ENCODE measurements around the gene SLC6A19. TPM values are rescaled to one million over a fixed set of nuclear protein-coding genes. Genes with fewer than 3 reads are reported as not detected.

Gene SLC6A19
- total RNA-seq, 2 experiments from 2014 or later, result not detected

- Mint-ChIP-seq H3K36me3 (ENCODE audit: low read depth) (no peaks in the 10 kb centered on the region), H3K9me3 (ENCODE audit: low read depth) (no peaks in the 10 kb centered on the region), H3K27me3 (no peaks in the 10 kb centered on the region), H3K4me1 (no peaks in the 10 kb centered on the region), H3K27ac (no peak overlapping the region), H3K4me3 (no peak overlapping the region)
- ChIA-PET POLR2A (no interaction called here), CTCF (no interaction called here)
- no peak for DNase-seq
- no peak for ATAC-seq
- intact Hi-C loops (cut with DNase I, micrococcal nuclease), result no loop called here
These were observed 817 bp downstream of the SLC6A19 start for GRCh38 chr5:1202026-1202797.

GRCh38 chr5:1202798-1203185 is 1.4 kb downstream of the SLC6A19 start:
- Mint-ChIP-seq H3K36me3 (ENCODE audit: low read depth) (no peaks in the 10 kb centered on the region), H3K27me3 (no peaks in the 10 kb centered on the region), H3K4me1 (no peaks in the 10 kb centered on the region), H3K27ac (no peak overlapping the region), H3K4me3 (no peak overlapping the region), H3K9me3 (ENCODE audit: low read depth) (no peaks in the 10 kb centered on the region)
- DNase-seq, result no peak
- ChIA-PET CTCF (no interaction called here), POLR2A (no interaction called here)
- intact Hi-C loops (cut with DNase I, micrococcal nuclease), result no loop called here
- no peak for ATAC-seq

- no peaks in the 10 kb centered on the region for H3K9me3 Mint-ChIP-seq (ENCODE audit: low read depth)
- H3K27me3 Mint-ChIP-seq, result no peaks in the 10 kb centered on the region
- DNase-seq, result no peak
- H3K27ac Mint-ChIP-seq, result no peak overlapping the region
- POLR2A ChIA-PET, result no interaction called here
- H3K36me3 Mint-ChIP-seq (ENCODE audit: low read depth), result no peaks in the 10 kb centered on the region
- ATAC-seq, result no peak
- no peak overlapping the region for H3K4me3 Mint-ChIP-seq
- H3K4me1 Mint-ChIP-seq, result no peaks in the 10 kb centered on the region
- CTCF ChIA-PET, result no interaction called here
- intact Hi-C loops (cut with DNase I, micrococcal nuclease), result no loop called here
These were observed 2.0 kb downstream of the SLC6A19 start for GRCh38 chr5:1203311-1203967.

- no peaks in the 10 kb centered on the region for H3K4me1 Mint-ChIP-seq
- DNase-seq (no peak), ATAC-seq (no peak)
- no peaks in the 10 kb centered on the region for H3K27me3 Mint-ChIP-seq
- H3K27ac Mint-ChIP-seq, result no peak overlapping the region
- CTCF ChIA-PET, result no interaction called here
- H3K9me3 Mint-ChIP-seq (ENCODE audit: low read depth), result no peaks in the 10 kb centered on the region
- POLR2A ChIA-PET, result no interaction called here
- no peak overlapping the region for H3K4me3 Mint-ChIP-seq
- H3K36me3 Mint-ChIP-seq (ENCODE audit: low read depth), result no peaks in the 10 kb centered on the region
- intact Hi-C loops (cut with DNase I, micrococcal nuclease), result no loop called here
These were observed 2.7 kb downstream of the SLC6A19 start for GRCh38 chr5:1203968-1204692.

GRCh38 chr5:1204693-1205242 is 3.4 kb downstream of the SLC6A19 start:
- Mint-ChIP-seq H3K27ac (no peak overlapping the region), H3K4me1 (no peaks in the 10 kb centered on the region), H3K36me3 (ENCODE audit: low read depth) (no peaks in the 10 kb centered on the region), H3K4me3 (no peak overlapping the region), H3K27me3 (no peaks in the 10 kb centered on the region), H3K9me3 (ENCODE audit: low read depth) (no peaks in the 10 kb centered on the region)
- POLR2A ChIA-PET, result no interaction called here
- no peak for DNase-seq
- intact Hi-C loops (cut with DNase I, micrococcal nuclease), result no loop called here
- CTCF ChIA-PET, result no interaction called here
- no peak for ATAC-seq

GRCh38 chr5:1205255-1206180 is 4.1 kb downstream of the SLC6A19 start:
- Mint-ChIP-seq H3K4me3 (no peak overlapping the region), H3K36me3 (ENCODE audit: low read depth) (no peaks in the 10 kb centered on the region), H3K27me3 (no peaks in the 10 kb centered on the region), H3K4me1 (no peaks in the 10 kb centered on the region), H3K9me3 (ENCODE audit: low read depth) (no peaks in the 10 kb centered on the region), H3K27ac (no peak overlapping the region)
- DNase-seq (no peak), ATAC-seq (no peak)
- CTCF ChIA-PET, result no interaction called here
- POLR2A ChIA-PET, result no interaction called here
- intact Hi-C loops (cut with DNase I, micrococcal nuclease), result no loop called here

GRCh38 chr5:1206521-1207412 is 5.4 kb downstream of the SLC6A19 start:
- CTCF ChIA-PET, result no interaction called here
- ATAC-seq (no peak), DNase-seq (no peak)
- Mint-ChIP-seq H3K4me1 (no peaks in the 10 kb centered on the region), H3K27me3 (no peaks in the 10 kb centered on the region), H3K9me3 (ENCODE audit: low read depth) (no peaks in the 10 kb centered on the region), H3K4me3 (no peak overlapping the region), H3K36me3 (ENCODE audit: low read depth) (no peaks in the 10 kb centered on the region), H3K27ac (no peak overlapping the region)
- POLR2A ChIA-PET, result no interaction called here
- intact Hi-C loops (cut with DNase I, micrococcal nuclease), result no loop called here

GRCh38 chr5:1207555-1207954 is 6.2 kb downstream of the SLC6A19 start:
- H3K4me3 Mint-ChIP-seq, result no peak overlapping the region
- no peaks in the 10 kb centered on the region for H3K9me3 Mint-ChIP-seq (ENCODE audit: low read depth)
- ATAC-seq (no peak), DNase-seq (no peak)
- intact Hi-C loops (cut with DNase I, micrococcal nuclease), result no loop called here
- H3K27ac Mint-ChIP-seq, result no peak overlapping the region
- no peaks in the 10 kb centered on the region for H3K4me1 Mint-ChIP-seq
- ChIA-PET CTCF (no interaction called here), POLR2A (no interaction called here)
- no peaks in the 10 kb centered on the region for H3K36me3 Mint-ChIP-seq (ENCODE audit: low read depth)
- H3K27me3 Mint-ChIP-seq, result no peaks in the 10 kb centered on the region

- Mint-ChIP-seq H3K27ac (no peak overlapping the region), H3K4me1 (no peaks in the 10 kb centered on the region), H3K36me3 (ENCODE audit: low read depth) (no peaks in the 10 kb centered on the region), H3K9me3 (ENCODE audit: low read depth) (no peaks in the 10 kb centered on the region), H3K4me3 (no peak overlapping the region), H3K27me3 (no peaks in the 10 kb centered on the region)
- ChIA-PET CTCF (interaction anchor here (0.8 kb wide), 1 partner anchor 23 kb away, joined by 3 read pairs; no protein-coding TSS in a partner anchor), POLR2A (no interaction called here)
- intact Hi-C loops (cut with DNase I, micrococcal nuclease), result no loop called here
- DNase-seq (no peak), ATAC-seq (no peak)
These were observed 6.9 kb downstream of the SLC6A19 start for GRCh38 chr5:1208221-1208742.

GRCh38 chr5:1208743-1209488 is 7.5 kb downstream of the SLC6A19 start:
- CTCF ChIA-PET, result interaction anchor here (0.8 kb wide), 1 partner anchor 22 kb away, joined by 3 read pairs; no protein-coding TSS in a partner anchor
- Mint-ChIP-seq H3K36me3 (ENCODE audit: low read depth) (no peaks in the 10 kb centered on the region), H3K4me3 (no peak overlapping the region), H3K27ac (no peak overlapping the region), H3K4me1 (no peaks in the 10 kb centered on the region), H3K9me3 (ENCODE audit: low read depth) (no peaks in the 10 kb centered on the region), H3K27me3 (no peaks in the 10 kb centered on the region)
- ATAC-seq (no peak), DNase-seq (no peak)
- intact Hi-C loops (cut with DNase I, micrococcal nuclease), result no loop called here
- POLR2A ChIA-PET, result no interaction called here

Measured in activated CD4-positive, alpha-beta T cell treated with anti-CD3 and anti-CD28 coated beads for 36 hours (primary cell).